ENCODE results near the gene LRRC8B. TPM values are rescaled to one million over a fixed set of nuclear protein-coding genes. Genes with fewer than 3 reads are reported as not detected.

The LRRC8B gene
- total and polyA plus RNA-seq, 2 of the 13 experiments (the other 11 are each of a cell fraction or from before 2014, with no cell fraction given) = 4.9 to 7.6 TPM

DNA sequence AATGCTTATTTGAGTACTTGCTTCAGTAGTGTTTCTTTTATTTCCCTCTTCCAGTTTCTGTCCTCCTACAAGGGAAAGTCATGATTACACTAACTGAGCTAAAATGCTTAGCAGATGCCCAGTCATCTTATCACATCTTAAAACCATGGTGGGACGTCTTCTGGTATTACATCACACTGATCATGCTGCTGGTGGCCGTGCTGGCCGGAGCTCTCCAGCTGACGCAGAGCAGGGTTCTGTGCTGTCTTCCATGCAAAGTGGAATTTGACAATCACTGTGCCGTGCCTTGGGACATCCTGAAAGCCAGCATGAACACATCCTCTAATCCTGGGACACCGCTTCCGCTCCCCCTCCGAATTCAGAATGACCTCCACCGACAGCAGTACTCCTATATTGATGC is 57.9 kb downstream of the LRRC8B start:
- over 99% methylated on average over 7 of the region's 9 CpGs for WGBS (ENCODE audit: low lambda C conversion rate)
- no peaks in the 10 kb centered on the region for H3K79me2 ChIP-seq (ENCODE audit: insufficient read depth, low read length)
- no peak overlapping the region for H3K27ac ChIP-seq (ENCODE audit: extremely low read length, insufficient read depth, low read length)
- H3K27me3 ChIP-seq (ENCODE audit: control insufficient read depth in 1 of 2, insufficient read depth in 2 of 2, low read length in 2 of 2) = no peaks in the 10 kb centered on the region
- POLR2A ChIA-PET = no interaction called here
- in situ Hi-C loops (cut with HindIII; ENCODE audit: extremely low pct_ligation_motif_present, low pct_unique_long_range_greater_than_20kb) (no loop called here), intact Hi-C loops (cut with micrococcal nuclease; ENCODE audit: unreplicated experiment) (loop anchor here (10.0 kb wide), 1 partner anchor 412 kb away; the partner anchor contains the start of gene ZNF326)
- H3K4me3 ChIP-seq (replicated peaks in 1 of 3; ENCODE audit: insufficient read depth in 1 of 3, low read depth in 2 of 3, low read length in 3 of 3) = no peak overlapping the region
- no peak overlapping the region for H3K9ac ChIP-seq (ENCODE audit: insufficient read depth, low read depth, low read length)
- no peak overlapping the region for H2AFZ ChIP-seq (ENCODE audit: low read length)
- H3K36me3 ChIP-seq (replicated peaks in 1 of 2; ENCODE audit: control insufficient read depth in 1 of 2, insufficient read depth in 2 of 2, low read length in 2 of 2) = peaks cover 1 to 26% of the 10 kb centered on the region in 2 experiments; a peak in 3 of 5 replicates
- TF ChIP-seq, protein P1, sequence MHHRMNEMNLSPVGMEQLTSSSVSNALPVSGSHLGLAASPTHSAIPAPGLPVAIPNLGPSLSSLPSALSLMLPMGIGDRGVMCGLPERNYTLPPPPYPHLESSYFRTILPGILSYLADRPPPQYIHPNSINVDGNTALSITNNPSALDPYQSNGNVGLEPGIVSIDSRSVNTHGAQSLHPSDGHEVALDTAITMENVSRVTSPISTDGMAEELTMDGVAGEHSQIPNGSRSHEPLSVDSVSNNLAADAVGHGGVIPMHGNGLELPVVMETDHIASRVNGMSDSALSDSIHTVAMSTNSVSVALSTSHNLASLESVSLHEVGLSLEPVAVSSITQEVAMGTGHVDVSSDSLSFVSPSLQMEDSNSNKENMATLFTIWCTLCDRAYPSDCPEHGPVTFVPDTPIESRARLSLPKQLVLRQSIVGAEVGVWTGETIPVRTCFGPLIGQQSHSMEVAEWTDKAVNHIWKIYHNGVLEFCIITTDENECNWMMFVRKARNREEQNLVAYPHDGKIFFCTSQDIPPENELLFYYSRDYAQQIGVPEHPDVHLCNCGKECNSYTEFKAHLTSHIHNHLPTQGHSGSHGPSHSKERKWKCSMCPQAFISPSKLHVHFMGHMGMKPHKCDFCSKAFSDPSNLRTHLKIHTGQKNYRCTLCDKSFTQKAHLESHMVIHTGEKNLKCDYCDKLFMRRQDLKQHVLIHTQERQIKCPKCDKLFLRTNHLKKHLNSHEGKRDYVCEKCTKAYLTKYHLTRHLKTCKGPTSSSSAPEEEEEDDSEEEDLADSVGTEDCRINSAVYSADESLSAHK (CRISPR knock-in tag; IDR thresholded peaks at IDR 0.05; ENCODE audit: borderline replicate concordance) = no peak
- TF ChIP-seq SETDB1 (CRISPR knock-in tag; IDR thresholded peaks at IDR 0.05; ENCODE audit: borderline replicate concordance) (no peak), ZNF550 (CRISPR knock-in tag; IDR thresholded peaks at IDR 0.05; ENCODE audit: borderline replicate concordance) (no peak), FIP1L1 (IDR thresholded peaks at IDR 0.05; ENCODE audit: borderline replicate concordance, insufficient read depth, low read depth, low read length) (no peak), CCAR2 (optimal IDR thresholded peaks at IDR 0.05; ENCODE audit: low read depth, low read length) (no peak), NR2C2 (CRISPR knock-in tag; IDR thresholded peaks at IDR 0.05; ENCODE audit: borderline replicate concordance) (no peak), ZNF138 (CRISPR knock-in tag; IDR thresholded peaks at IDR 0.05; ENCODE audit: low read depth) (no peak), ZKSCAN5 (CRISPR knock-in tag; IDR thresholded peaks at IDR 0.05) (no peak), TGIF2 (CRISPR knock-in tag; IDR thresholded peaks at IDR 0.05) (no peak), PITX1 (CRISPR knock-in tag; IDR thresholded peaks at IDR 0.05) (no peak), RBAK (CRISPR knock-in tag; IDR thresholded peaks at IDR 0.05) (no peak), ZNF264 (CRISPR knock-in tag; IDR thresholded peaks at IDR 0.05) (no peak)
- TF ChIP-seq, protein P2, sequence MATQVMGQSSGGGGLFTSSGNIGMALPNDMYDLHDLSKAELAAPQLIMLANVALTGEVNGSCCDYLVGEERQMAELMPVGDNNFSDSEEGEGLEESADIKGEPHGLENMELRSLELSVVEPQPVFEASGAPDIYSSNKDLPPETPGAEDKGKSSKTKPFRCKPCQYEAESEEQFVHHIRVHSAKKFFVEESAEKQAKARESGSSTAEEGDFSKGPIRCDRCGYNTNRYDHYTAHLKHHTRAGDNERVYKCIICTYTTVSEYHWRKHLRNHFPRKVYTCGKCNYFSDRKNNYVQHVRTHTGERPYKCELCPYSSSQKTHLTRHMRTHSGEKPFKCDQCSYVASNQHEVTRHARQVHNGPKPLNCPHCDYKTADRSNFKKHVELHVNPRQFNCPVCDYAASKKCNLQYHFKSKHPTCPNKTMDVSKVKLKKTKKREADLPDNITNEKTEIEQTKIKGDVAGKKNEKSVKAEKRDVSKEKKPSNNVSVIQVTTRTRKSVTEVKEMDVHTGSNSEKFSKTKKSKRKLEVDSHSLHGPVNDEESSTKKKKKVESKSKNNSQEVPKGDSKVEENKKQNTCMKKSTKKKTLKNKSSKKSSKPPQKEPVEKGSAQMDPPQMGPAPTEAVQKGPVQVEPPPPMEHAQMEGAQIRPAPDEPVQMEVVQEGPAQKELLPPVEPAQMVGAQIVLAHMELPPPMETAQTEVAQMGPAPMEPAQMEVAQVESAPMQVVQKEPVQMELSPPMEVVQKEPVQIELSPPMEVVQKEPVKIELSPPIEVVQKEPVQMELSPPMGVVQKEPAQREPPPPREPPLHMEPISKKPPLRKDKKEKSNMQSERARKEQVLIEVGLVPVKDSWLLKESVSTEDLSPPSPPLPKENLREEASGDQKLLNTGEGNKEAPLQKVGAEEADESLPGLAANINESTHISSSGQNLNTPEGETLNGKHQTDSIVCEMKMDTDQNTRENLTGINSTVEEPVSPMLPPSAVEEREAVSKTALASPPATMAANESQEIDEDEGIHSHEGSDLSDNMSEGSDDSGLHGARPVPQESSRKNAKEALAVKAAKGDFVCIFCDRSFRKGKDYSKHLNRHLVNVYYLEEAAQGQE (IDR thresholded peaks at IDR 0.05; ENCODE audit: borderline replicate concordance in 1 of 2, low read depth in 1 of 2, low read length in 2 of 2) = no peak
- H3K4me2 ChIP-seq (ENCODE audit: low read depth, low read length) = no peak overlapping the region
- ATAC-seq = no peak
- FAIRE-seq = no peak
- H3K4me1 ChIP-seq (ENCODE audit: insufficient read depth, low read length) = peaks cover 13% of the 10 kb centered on the region
- CTCF ChIA-PET (ENCODE audit: low intra/inter-chr PET ratio, low total read pairs) = no interaction called here
- no peaks in the 10 kb centered on the region for H4K20me1 ChIP-seq (ENCODE audit: insufficient read depth, low read length)
- DNase-seq (ENCODE audit: low spot score) = no peak
- BruUV-seq (replicated peaks) = no TSS peak
- H3K9me3 ChIP-seq (ENCODE audit: low read length) = no peaks in the 10 kb centered on the region
